GM21717 (cell line): Measurements from ENCODE around the gene ROR1.

Experiments used
- ATAC-seq: cut with Tn5 transposase; IDR thresholded peaks from one replicate; pipeline ENCODE4 v1.9.1; 2021; ENCODE audit warnings: mild to moderate bottlenecking, moderate library complexity; ENCODE audit not compliant: unreplicated experiment

ROR1 gene

DNA sequence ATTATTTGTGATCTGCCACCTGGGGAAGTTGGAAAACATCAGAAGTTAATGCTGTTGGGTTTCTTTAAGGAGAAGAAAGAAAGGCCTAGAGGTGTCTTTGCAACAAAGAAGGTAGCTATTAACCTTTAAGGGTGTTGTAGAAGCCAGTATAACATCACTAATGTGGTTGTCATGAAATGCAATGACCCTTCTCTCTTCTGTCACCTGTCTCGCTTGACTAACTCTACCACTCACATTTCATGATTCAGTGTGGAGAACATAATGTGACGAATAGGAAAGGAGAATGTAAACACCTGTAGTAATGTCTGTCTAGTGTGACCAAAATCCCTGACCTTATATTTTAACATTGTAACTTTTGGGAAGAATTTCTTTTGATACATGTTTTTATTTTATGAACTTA is 217.9 kb downstream of the ROR1 start:
- no peak for ATAC-seq

DNA sequence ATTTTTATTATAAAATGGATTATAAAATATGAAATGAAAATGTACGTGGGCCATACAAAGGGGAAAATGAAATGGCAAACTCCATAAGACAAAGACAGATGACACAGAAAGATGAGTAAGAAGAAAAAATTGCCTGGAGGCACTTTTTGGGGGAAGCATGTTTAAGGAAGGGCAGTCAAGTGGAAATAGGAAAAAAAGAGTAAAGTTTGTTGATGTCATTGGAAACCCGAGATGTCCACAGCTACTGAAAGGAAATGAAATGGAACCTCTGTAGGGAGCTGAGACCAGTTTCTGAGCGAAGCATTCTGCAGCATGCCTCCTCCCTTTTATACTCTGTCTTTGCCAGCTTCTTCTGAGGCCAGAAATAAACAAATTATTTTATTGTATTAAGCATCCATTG is 226.2 kb downstream of the ROR1 start:
- ATAC-seq: no peak

DNA sequence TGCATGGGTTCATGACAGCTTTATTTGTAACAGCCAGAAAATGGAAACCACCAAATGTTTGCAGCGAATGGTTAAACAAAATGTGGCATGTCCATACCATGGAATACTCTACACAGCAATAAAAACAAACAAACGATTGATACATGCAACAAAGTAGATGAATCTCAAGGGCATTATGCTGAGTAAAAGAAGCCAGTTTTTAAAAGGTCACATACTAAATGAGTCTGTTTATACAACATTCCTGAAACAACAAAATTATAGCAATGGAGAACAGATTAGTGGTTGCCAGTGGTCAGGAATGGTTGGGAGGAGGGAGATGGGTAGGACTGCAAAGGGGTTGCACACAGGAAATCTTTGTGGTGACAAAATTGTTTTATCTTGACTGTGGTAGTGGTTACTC is 227.2 kb downstream of the ROR1 start:
- ATAC-seq: no peak

DNA sequence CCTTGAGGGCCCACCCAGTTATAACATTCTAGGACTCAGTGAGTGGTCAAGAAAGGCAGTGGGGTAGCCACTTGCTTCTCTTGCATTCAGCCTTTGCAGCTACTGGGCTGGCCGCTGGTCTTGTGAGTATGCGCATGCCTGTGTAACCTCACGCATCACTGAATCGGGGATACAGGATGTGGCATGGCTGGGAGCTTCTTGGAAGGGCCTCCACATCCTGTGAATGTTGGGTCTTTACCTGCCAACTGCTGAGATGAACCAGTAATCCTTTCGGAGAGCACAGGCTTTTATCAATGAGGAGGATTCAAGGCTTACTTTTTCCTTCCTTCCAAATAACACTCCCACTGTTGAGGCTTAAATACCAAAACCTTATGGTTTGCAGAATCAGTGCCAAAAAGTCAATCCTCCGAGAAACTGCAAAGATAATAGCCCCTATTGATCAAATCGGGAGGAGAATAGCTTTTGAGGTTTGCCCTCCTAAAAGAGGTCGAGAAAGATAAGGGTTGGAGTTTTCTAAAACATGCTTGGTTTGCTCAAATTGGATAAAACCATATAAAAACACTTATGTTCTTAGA is 230.7 kb downstream of the ROR1 start:
- no peak for ATAC-seq

DNA sequence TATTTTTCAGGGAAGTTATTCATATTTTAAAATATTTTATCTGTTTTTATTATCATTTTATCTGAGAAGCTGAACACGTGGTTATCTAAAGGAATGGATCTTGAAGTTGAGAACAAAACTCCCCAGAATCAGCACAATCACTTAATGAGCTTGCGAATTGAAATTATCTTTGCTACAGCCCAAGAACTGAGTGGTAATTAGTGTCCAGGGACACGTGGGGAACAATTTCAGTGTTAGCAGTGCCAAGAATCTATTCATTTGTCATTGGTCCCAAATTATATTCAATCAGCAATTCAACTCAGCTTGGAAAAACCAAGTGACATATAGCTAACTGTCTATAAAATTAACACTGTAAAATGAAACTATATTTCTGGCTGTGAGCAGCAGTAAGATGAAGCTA is 232.0 kb downstream of the ROR1 start:
- no peak for ATAC-seq

DNA sequence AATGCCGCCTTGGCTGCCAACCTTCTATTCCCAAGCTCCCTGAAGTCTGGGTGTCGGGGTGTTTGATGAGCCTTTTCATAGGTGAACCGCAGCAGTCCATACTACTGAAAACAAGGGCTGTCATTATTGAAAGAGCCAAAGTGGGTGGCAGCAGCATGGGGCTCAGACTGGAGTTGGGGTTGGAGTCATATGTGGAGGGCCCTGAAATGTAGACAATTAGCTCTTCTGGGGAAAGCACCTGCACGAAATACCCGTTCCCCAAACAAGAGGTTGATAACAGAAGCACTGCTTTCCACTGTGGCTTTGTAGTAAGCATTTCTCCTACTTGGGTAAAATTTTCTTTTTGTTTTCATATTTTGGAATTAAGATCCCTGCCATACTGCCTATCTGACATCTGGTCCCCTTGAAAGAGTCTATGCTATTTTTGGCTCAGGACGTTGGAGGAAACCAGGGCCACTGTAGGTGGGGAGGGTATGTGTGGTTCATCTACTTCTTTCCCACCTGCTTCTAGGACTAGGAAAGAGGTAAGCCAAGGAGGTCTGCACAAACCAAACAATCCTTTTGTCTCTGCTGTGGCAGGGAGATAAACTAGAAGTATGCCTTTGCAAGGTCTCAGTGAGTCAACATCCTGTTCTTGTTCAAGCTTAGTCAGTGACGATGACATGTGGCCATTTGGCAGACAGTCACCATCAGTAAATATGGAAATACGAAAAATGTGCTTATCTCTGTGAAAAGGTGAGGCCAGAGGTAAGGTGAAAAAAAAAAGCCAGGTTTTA is 232.6 kb downstream of the ROR1 start:
- ATAC-seq: no peak

DNA sequence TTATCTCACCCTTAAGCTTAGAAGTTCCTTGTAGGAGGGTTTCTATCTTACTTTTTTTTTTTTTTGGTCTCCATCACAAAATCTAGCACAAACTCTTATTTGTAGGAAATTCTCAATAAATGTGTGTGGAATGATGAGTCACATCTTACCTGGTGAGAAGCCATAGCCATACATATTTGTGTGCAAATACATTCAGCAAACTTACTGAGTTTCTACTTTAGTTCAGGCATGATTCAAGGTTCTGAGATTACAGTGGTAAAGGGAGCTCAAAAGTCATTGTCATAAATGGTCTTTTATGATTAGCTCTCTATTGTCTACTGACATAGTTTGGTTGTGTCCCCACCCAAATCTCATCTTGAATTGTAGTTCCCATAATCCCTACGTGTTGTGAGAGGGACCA is 236.5 kb downstream of the ROR1 start:
- no peak for ATAC-seq

DNA sequence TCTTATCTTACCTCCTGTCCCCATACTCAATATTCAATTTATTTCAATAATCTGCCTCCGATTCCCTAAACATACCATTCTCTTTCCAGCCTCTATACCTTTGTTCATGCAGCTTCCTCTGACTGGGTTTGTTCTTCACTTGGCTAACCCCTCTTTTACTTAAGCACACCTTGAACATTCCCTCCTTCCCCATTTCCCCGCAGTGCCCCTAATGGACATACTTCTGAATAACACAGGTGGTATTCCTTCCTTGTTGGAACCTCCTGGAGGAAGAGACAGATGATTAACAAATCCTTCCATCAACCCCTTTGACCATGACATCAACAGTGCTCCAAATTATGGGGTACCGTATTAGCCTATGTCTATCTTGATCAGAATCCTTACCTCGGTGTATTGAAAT is 239.6 kb downstream of the ROR1 start:
- no peak for ATAC-seq

DNA sequence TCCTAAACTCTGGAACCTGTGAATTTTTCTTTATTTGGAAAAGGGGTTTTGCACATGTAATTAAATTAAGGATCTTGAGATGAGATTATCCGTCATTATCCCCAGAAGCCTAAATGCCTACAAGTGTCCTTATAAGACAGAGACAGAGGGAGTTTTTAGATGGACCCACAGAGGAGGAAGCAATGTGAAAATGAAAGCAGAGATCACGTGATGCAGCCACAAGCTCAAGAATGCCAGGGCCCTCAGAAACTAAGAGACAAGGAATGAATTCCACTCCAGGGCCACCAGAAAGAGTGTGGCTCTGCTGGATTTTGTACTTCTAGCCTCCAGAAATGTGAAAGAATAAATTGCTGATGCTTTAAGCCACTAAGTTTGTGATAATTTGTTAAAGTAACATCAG is 246.0 kb downstream of the ROR1 start:
- ATAC-seq: peak; percentile 69

DNA sequence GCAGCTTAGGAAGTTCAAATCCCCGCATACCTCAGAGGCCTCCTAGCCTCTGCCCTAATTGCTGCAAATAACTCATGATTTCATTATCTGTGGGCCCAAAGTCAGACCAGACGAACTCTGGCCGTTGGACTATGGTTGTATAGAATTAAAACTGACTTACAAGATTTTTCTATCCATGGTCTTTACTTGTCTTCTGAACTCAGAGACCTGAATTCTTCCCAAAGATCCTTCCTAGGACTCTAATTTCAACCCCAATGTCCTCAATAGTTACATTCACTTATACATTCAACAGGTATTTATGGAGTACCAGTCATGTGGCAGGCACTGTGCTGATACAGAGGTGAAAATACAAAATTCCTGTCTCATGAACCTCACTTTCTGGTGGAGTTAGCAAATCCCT is 247.2 kb downstream of the ROR1 start:
- ATAC-seq: no peak

DNA sequence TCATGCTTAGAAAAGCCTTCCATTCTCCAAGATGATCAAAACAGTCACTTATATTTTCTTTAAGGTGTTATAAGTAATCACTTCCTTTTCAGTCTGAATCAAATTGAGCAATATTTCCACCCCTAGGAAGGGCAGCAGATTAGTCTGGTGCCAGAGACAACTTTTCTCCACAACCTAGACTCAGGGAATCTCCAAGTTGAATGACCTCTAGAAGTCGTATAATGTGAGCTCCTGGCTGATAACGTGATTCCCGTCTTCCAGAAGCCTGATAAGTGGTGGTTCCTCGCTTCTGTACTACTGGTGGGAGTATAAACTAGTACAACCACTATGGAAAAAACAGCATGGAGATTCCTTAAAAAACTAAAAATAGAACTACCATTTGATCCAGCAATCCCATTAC is 251.2 kb downstream of the ROR1 start:
- ATAC-seq: no peak

DNA sequence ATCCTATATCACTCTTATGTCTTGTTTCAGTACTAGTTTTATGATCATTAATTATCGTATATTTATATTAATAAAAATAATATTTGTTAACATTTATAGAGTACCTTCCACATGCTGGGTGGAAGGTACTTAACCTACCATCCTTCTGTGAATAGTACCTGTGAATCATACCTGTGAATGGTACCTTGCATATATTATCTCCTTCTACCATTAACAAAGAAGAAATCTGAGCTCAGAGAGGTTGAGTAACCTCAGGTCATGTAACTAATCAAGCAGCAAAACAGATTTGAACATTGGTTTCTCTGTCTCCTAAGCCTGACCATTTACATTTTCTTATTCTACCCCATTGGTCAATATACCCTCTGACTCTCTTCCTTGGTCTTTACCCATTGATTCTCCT is 255.2 kb downstream of the ROR1 start:
- ATAC-seq: no peak

DNA sequence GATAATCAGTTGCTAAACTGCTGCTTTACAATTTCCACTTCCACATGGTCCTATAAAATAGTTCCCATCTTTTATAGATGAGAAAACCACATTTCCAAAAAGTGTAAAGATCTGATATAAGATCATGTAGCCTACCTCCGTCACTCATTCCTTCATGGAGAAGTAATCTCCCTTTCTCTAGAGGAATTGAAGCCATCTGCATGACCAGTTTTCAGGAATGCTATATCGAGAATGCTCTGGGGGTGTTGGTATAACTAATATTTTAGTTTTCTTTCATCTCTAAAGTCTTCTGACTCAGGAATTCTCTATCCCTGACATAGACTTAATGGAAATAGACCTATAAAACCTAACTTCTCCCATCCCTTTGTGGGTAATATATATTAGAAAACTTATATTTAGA is 256.6 kb downstream of the ROR1 start:
- ATAC-seq: no peak

DNA sequence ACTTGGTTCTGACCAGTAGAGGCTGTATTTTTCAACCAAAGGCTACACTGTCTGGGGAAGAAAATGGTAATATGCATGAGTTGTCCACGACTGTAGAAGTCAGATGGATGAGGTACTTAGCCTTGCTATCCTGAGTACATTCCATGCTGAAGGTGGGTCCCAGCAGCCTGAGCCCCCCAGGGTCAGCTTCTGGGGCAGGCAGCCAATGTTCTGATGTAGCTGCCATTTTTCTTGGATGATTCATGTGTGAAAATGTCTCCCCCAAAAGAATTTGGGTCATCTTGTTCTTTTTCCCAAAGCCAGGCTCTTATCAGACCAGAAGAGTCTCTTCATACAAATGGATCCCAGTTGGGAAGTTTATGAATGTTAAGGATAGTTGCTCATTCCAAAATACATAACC is 257.4 kb downstream of the ROR1 start:
- no peak for ATAC-seq

DNA sequence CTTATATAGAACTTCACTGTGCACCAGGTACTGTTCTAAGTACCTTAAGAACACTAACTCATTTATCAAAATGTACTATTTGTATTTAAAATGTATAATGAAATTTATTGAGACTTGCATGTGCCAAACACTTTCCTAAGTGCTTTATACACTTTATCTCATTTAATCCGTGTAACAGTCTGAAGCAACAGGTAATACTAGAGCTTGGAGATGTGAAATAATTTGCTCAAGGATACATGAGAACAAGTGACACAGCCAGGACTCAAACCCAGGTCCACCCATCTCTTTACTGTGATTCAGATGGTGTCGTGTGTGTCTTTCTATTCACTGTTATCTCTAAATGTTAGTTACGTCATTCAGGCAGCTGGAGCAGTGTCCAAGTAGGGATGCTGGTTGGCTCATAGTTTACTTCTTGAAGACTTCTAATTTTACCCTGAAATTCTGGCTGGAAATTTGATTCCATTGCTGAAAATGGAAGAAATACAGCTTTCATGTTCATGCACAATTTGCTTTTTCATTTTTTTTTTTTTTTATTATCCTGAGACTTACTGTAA is 259.9 kb downstream of the ROR1 start:
- ATAC-seq: no peak

DNA sequence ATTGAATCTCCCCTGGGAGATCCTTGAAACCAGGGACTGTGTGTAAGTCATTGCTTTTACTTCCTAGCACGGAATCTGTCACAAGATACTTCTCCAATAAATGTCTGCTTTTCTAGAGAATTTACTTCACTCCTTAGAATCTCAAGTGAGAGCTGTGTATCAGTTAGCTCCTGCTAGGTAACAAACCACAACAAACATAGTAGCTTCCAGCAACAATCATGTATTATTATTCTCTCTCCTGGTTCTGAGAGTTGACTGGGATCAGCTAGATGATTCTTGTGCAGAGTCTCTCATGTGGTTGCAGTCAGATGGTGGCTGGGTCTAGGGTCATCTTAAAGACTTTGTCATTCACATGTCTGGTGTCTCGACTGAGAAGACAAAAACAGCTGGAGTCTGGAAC is 262.7 kb downstream of the ROR1 start:
- ATAC-seq: no peak

DNA sequence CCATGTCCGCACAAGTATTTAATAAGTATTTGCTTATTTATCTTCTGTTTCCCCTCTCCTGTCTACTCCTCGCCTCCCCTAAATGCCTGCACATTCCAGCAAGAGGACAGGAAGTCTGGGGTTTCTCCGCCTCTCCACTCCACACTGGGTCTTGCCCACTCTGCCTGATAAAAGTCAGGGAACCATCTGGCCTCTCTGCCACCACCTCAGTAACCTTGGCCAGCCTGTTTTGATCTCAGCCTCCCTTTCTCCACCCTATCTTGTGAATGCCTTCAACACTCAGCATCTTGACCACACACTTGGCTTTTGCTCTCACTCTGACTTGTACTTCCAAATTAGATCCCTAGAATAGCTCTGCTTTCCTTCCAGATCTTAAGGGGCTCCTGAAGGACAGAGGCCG is 264.3 kb downstream of the ROR1 start:
- ATAC-seq: no peak

DNA sequence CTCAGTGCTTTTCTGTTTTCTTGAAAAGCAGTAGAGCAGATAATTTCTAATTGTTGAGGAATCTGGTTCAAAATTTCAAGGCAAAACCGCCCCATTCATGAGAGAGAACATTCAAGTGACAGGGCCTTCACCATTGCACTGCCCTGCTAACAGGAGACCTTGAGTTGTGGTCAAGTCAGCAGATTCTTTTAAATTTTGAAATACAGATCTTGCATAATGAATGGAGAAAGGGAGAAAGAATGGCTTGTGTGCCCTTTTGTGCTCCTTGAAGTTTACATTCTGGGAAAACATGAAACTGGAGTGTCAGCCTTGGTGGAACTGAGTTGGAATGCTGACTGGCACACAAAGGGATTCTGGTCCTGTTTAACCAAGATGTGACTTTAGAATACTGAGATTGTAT is 265.1 kb downstream of the ROR1 start:
- ATAC-seq: no peak

DNA sequence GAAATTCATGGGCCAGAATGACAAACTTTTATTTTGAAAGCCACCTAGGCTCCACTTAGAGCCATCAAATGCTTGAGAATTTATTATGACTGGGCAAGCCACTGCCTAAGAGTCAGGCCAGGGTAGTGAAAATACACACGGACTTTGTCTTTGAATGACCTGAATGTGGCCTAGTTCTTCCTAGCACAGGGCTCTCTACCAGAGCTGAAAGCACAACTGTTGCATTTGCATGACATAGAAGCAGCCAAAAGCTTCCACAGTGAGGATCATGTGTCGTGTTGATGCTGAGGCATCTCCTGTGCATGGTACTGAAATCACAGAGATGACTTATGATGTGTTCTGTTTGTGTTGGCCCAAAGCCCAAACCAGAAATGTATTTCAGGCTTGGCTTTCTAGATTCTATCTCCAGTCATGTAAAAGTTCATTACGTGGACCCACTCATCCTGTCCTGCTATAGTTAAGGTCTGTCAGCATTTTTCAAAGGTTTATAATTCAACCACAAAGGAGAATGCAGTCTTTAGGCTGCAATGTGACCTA is 265.6 kb downstream of the ROR1 start:
- no peak for ATAC-seq

DNA sequence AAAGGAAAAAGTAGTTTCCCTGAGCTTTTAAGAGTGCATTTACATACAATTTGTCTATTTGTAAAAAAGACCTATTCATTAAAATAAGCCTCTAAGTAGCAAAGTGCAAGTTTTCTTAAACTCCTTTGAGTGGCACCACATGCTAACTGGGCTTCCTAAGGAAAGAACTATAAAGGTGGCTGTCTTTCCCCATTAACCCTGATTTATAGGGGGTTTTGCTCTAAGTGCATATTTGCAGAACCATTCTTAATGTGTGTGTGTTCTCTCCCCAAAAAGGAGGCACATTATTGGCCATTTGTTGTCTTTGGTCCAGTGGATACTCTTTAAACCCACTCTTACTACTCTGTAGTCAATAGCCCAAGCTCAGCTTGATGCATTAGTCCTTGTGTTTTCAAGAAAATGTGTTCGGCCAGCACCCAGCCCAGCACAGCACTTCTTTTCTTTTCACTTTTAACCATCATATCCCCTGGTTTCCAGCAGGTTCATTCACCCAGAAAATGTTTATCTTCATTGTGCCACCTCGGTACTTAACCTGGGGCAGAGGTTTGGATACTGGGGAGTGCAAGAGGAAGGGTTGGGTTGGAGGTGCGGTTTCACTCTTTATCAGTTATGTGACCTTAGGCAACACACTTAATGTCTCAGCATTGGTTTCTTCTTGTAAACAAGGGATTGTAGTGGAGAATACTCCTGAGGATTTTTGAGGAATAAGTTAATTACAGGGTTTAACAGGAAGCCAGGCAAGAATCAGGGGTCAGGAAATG is 267.7 kb downstream of the ROR1 start:
- ATAC-seq: no peak

DNA sequence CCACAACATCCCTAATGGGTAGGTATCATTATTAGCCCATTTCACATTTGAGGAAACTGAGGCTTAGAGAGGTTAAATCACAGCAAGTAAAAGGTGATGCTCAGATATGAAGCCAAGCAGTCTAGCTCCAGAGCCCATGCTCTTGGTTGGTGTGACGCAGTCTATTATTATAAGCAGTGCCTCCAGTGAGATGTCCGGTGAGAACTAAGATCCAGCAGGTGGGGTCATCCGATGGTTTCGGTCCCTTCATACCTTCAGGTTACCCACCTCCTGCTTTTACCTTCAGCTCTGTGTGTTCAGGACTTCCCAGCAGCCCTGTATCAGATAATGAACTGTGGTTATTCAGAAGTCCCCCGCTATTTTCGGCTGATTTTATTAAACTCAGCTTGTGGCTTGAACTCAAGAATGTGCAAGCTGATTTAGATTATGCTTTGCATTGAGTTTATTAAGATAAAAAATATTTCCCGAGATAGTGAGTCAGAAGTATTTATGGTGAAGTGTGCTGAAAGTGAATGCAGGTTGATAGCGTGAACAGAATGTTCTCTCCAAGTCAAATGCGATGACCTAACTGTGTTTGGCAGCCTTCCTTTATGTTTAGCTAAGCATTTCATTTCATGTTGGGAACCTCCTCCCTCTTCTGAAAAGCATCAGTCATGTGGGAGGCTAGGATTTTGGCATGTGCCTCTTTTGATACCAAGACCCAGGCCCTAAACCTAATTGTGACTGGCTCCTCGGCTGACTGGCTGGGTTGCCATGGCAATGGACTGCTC is 268.7 kb downstream of the ROR1 start:
- no peak for ATAC-seq
